Measurements from ENCODE around the gene PITPNM1. TPM values are rescaled to one million over a fixed set of nuclear protein-coding genes. Genes with fewer than 3 reads are reported as not detected.

The PITPNM1 gene
- total and polyA plus RNA-seq, 2 of the 13 experiments (the other 11 are each of a cell fraction or from before 2014, with no cell fraction given), result 8.2 to 8.5 TPM

DNA sequence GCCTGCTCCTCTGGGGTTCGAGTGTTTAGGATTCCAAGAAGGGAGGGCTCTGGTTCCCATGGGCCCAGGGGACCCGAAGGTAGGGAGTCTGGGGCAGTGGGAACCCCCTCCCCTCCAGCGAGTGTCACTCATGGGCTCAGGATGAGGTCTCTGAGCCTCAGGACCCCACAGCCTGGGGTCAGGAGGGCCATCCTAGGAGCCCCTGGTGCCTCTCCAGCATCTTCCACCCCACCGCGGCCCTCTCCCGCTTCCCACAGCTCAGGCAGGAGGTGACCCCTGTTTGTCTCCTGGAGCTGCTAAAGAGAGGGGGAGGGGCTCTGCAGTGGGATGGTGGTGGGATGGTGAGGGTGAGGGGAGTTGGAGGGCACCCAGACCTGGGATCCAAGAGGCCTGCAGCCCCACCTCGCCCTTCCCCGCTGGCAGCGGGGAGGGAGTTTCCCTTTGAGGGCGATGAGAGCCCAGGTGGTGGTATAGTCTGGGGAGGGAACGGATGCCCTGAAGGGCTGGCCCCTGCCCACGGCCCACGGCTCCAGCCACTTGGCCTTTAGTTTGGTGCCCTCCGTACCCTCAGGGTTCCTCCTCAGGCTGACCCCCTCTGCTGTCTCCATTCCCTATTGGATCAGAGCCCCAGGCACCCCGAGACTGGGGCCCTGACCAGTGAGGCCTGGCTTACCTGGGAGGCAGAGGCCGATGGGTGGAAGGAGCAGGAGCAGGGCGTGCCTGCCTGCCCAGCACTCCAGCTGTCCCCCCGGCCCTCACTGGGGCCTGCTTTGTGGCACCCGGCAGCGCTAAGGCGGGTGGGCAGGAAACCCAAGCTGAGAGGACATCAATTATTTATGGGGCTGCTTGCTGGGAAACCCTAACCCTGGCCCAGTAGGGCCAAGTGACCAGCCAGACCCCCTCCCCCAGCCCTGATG lies 51.1 kb downstream of the PITPNM1 start:
- ChIA-PET CTCF (ENCODE audit: low intra/inter-chr PET ratio, low total read pairs) (no interaction called here), POLR2A (no interaction called here)
- H3K36me3 ChIP-seq (replicated peaks in 1 of 2; ENCODE audit: control insufficient read depth in 1 of 2, insufficient read depth in 2 of 2, low read length in 2 of 2), result no peaks in the 10 kb centered on the region
- no peak overlapping the region for H2AFZ ChIP-seq (ENCODE audit: low read length)
- H3K4me3 ChIP-seq (replicated peaks in 1 of 3; ENCODE audit: insufficient read depth in 1 of 3, low read depth in 2 of 3, low read length in 3 of 3), result no peak overlapping the region
- no peaks in the 10 kb centered on the region for H4K20me1 ChIP-seq (ENCODE audit: insufficient read depth, low read length)
- no peaks in the 10 kb centered on the region for H3K79me2 ChIP-seq (ENCODE audit: insufficient read depth, low read length)
- no peak overlapping the region for H3K9ac ChIP-seq (ENCODE audit: insufficient read depth, low read depth, low read length)
- in situ Hi-C loops (cut with HindIII; ENCODE audit: extremely low pct_ligation_motif_present, low pct_unique_long_range_greater_than_20kb), result no loop called here
- no peaks in the 10 kb centered on the region for H3K9me3 ChIP-seq (ENCODE audit: low read length)
- no peak overlapping the region for H3K4me2 ChIP-seq (ENCODE audit: low read depth, low read length)
- intact Hi-C loops (cut with micrococcal nuclease; ENCODE audit: unreplicated experiment), result no loop called here
- 20% methylated on average over 1 of the region's 21 CpGs for WGBS (ENCODE audit: low lambda C conversion rate)
- TF ChIP-seq, protein P1, sequence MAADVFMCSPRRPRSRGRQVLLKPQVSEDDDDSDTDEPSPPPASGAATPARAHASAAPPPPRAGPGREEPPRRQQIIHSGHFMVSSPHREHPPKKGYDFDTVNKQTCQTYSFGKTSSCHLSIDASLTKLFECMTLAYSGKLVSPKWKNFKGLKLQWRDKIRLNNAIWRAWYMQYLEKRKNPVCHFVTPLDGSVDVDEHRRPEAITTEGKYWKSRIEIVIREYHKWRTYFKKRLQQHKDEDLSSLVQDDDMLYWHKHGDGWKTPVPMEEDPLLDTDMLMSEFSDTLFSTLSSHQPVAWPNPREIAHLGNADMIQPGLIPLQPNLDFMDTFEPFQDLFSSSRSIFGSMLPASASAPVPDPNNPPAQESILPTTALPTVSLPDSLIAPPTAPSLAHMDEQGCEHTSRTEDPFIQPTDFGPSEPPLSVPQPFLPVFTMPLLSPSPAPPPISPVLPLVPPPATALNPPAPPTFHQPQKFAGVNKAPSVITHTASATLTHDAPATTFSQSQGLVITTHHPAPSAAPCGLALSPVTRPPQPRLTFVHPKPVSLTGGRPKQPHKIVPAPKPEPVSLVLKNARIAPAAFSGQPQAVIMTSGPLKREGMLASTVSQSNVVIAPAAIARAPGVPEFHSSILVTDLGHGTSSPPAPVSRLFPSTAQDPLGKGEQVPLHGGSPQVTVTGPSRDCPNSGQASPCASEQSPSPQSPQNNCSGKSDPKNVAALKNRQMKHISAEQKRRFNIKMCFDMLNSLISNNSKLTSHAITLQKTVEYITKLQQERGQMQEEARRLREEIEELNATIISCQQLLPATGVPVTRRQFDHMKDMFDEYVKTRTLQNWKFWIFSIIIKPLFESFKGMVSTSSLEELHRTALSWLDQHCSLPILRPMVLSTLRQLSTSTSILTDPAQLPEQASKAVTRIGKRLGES (CRISPR knock-in tag; IDR thresholded peaks at IDR 0.05; ENCODE audit: borderline replicate concordance), result no peak
- no peak for TF ChIP-seq NFE2L1 (CRISPR knock-in tag; IDR thresholded peaks at IDR 0.05; ENCODE audit: borderline replicate concordance)
- TF ChIP-seq KLF11 (CRISPR knock-in tag; IDR thresholded peaks at IDR 0.05), result no peak
- TF ChIP-seq IRX3 (CRISPR knock-in tag; IDR thresholded peaks at IDR 0.05; ENCODE audit: borderline replicate concordance, low read depth), result no peak
- TF ChIP-seq, protein P2, sequence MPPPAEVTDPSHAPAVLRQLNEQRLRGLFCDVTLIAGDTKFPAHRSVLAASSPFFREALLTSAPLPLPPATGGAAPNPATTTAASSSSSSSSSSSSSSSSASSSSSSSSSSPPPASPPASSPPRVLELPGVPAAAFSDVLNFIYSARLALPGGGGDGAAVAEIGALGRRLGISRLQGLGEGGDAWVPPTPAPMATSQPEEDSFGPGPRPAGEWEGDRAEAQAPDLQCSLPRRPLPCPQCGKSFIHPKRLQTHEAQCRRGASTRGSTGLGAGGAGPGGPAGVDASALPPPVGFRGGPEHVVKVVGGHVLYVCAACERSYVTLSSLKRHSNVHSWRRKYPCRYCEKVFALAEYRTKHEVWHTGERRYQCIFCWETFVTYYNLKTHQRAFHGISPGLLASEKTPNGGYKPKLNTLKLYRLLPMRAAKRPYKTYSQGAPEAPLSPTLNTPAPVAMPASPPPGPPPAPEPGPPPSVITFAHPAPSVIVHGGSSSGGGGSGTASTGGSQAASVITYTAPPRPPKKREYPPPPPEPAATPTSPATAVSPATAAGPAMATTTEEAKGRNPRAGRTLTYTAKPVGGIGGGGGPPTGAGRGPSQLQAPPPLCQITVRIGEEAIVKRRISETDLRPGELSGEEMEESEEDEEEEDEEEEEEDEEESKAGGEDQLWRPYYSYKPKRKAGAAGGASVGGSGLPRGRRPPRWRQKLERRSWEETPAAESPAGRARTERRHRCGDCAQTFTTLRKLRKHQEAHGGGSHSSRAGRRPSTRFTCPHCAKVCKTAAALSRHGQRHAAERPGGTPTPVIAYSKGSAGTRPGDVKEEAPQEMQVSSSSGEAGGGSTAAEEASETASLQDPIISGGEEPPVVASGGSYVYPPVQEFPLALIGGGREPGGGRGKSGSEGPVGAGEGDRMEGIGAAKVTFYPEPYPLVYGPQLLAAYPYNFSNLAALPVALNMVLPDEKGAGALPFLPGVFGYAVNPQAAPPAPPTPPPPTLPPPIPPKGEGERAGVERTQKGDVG (CRISPR knock-in tag; IDR thresholded peaks at IDR 0.05; ENCODE audit: borderline replicate concordance), result no peak
- TF ChIP-seq PHF5A (CRISPR knock-in tag; IDR thresholded peaks at IDR 0.05; ENCODE audit: low read depth, unreplicated experiment), result no peak
- TF ChIP-seq FOXO1 (CRISPR knock-in tag; IDR thresholded peaks at IDR 0.05), result no peak
- no peak for TF ChIP-seq MAFK (conservative IDR thresholded peaks at IDR 0.05 in 1 of 2, IDR thresholded peaks at IDR 0.05 in 1 of 2; ENCODE audit: low read length in 2 of 2)
- no peak for TF ChIP-seq KDM5B (CRISPR knock-in tag; IDR thresholded peaks at IDR 0.05; ENCODE audit: borderline replicate concordance)
- no peak for TF ChIP-seq TCF12 (IDR thresholded peaks at IDR 0.05)
- no peak for TF ChIP-seq TCF12 (CRISPR knock-in tag; IDR thresholded peaks at IDR 0.05)
- TF ChIP-seq ZNF737 (CRISPR knock-in tag; IDR thresholded peaks at IDR 0.05; ENCODE audit: borderline replicate concordance), result no peak
- TF ChIP-seq RARG (CRISPR knock-in tag; IDR thresholded peaks at IDR 0.05; ENCODE audit: low read depth), result no peak
- no peak for TF ChIP-seq CENPBD1 (CRISPR knock-in tag; IDR thresholded peaks at IDR 0.05; ENCODE audit: borderline replicate concordance, low read depth)
- TF ChIP-seq SIX4 (CRISPR knock-in tag; IDR thresholded peaks at IDR 0.05), result no peak
- no peak for TF ChIP-seq ZNF143 (CRISPR knock-in tag; IDR thresholded peaks at IDR 0.05)
- no peak for TF ChIP-seq ZNF7 (CRISPR knock-in tag; IDR thresholded peaks at IDR 0.05)
- FAIRE-seq (no peak), DNase-seq (ENCODE audit: low spot score) (no peak), ATAC-seq (no peak)
- H3K4me1 ChIP-seq (ENCODE audit: insufficient read depth, low read length), result no peaks in the 10 kb centered on the region
- peaks cover 17 to 84% of the 10 kb centered on the region in 2 experiments; a peak in 4 of 5 replicates for H3K27me3 ChIP-seq (ENCODE audit: control insufficient read depth in 1 of 2, insufficient read depth in 2 of 2, low read length in 2 of 2)
- H3K27ac ChIP-seq (ENCODE audit: extremely low read length, insufficient read depth, low read length), result no peak overlapping the region
- BruUV-seq (replicated peaks), result no TSS peak

Data from HepG2 (cell line).